MM.1S (cell line): ENCODE data around the gene CACNA2D1.

Source experiments
- EZH2 ChIP-seq: fragments of 300-600 bp; sonication (generic); optimal IDR thresholded peaks from 2 replicates; pipeline ENCODE3; 2017; ENCODE audit warnings: low read depth, mild to moderate bottlenecking, antibody characterized with exemption, low read length, mixed read lengths
- EZH2phosphoT487 ChIP-seq: fragments of 300-600 bp; sonication (generic); IDR thresholded peaks from 2 replicates; pipeline ENCODE4 v1.6.1; 2018; ENCODE audit warnings: antibody characterized with exemption, low read length
- TF ChIP-seq, protein P1 (sequence below): fragments of 300-600 bp; sonication (generic); IDR thresholded peaks from 2 replicates; pipeline ENCODE4 v1.5.1; 2016; ENCODE audit warnings: antibody characterized with exemption, low read length, mixed read lengths

DNA sequence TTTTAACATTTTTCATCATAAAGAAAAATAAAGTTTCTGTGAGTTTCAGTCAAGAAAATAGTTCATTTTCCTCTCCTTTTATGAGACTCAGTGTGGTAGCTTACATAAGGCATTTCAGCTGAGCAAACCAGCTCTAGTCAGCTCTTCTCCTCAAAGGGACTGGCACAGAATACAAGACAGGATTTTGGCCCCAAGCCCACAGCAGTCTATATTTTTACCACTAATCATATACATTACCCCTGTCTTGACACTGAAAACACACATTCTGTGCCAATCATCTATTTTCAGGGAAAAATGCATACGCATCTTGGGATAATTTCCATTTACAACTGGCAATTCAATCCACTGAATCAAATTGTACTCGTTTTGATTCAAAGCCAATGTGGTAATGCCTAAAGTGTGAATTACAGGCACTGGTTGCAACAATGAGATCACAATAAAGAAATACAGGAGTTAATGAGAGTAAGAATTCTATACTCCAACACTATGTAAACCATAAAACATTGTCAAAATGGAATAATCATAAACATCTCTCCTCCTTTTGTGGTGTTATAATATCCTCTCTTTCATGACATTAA is 186.4 kb downstream of the CACNA2D1 start:
- TF ChIP-seq, protein P1, sequence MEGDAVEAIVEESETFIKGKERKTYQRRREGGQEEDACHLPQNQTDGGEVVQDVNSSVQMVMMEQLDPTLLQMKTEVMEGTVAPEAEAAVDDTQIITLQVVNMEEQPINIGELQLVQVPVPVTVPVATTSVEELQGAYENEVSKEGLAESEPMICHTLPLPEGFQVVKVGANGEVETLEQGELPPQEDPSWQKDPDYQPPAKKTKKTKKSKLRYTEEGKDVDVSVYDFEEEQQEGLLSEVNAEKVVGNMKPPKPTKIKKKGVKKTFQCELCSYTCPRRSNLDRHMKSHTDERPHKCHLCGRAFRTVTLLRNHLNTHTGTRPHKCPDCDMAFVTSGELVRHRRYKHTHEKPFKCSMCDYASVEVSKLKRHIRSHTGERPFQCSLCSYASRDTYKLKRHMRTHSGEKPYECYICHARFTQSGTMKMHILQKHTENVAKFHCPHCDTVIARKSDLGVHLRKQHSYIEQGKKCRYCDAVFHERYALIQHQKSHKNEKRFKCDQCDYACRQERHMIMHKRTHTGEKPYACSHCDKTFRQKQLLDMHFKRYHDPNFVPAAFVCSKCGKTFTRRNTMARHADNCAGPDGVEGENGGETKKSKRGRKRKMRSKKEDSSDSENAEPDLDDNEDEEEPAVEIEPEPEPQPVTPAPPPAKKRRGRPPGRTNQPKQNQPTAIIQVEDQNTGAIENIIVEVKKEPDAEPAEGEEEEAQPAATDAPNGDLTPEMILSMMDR: no peak
- no peak for TF ChIP-seq EZH2
- no peak for TF ChIP-seq EZH2phosphoT487
